Astrocyte of the cerebellum (primary cell): ENCODE results near the gene BBS5.
"Not testable (repeated sequence)": the region's sequence is repeated elsewhere in the genome, so short reads cannot be mapped to it uniquely, and the experiment has no call there.

Experiments
- DNase-seq: peaks from one replicate; pipeline ENCODE4 v3.0.0-alpha.2; 2011; ENCODE audit warnings: low read depth
- H3K4me3 ChIP-seq: 2 replicates; pipeline ENCODE4 v1.5.1; 2011; ENCODE audit warnings: mild to moderate bottlenecking, low read depth, low read length, moderate library complexity
- in situ Hi-C: cut with HindIII; loops from 2 replicates; pipeline ENCODE4 v1.10.0; 2017; ENCODE audit warnings: low sequenced_read_pairs
- TF ChIP-seq, protein P1 (sequence below): IDR thresholded peaks from 2 replicates; pipeline ENCODE4 v1.5.1; 2012; ENCODE audit warnings: low read length, low read depth, moderate library complexity, mild to moderate bottlenecking; ENCODE audit errors: missing control alignments

BBS5 gene

DNA sequence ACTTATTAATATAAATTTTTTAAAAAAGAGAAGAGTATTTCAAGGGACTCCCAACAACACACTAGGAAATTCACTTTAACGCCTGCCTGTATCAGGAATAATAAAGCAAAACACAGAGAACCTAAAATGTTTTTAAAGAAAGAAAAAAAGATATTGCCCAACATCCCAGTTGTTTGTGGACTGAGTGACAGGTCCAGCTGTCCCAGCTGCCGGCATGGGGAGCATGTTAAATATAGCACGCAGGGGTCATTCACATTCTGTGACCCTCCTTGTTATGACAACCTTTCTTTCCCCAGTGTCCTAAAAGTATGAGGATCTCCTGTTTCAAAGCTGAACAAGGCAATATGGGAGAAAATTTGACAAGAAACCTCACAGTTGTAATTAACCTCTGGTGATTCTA lies 34.6 kb downstream of the BBS5 start:
- TF ChIP-seq, protein P1, sequence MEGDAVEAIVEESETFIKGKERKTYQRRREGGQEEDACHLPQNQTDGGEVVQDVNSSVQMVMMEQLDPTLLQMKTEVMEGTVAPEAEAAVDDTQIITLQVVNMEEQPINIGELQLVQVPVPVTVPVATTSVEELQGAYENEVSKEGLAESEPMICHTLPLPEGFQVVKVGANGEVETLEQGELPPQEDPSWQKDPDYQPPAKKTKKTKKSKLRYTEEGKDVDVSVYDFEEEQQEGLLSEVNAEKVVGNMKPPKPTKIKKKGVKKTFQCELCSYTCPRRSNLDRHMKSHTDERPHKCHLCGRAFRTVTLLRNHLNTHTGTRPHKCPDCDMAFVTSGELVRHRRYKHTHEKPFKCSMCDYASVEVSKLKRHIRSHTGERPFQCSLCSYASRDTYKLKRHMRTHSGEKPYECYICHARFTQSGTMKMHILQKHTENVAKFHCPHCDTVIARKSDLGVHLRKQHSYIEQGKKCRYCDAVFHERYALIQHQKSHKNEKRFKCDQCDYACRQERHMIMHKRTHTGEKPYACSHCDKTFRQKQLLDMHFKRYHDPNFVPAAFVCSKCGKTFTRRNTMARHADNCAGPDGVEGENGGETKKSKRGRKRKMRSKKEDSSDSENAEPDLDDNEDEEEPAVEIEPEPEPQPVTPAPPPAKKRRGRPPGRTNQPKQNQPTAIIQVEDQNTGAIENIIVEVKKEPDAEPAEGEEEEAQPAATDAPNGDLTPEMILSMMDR: no peak
- H3K4me3 ChIP-seq: no peak overlapping the region
- DNase-seq: no peak
- in situ Hi-C loops: no loop called here

DNA sequence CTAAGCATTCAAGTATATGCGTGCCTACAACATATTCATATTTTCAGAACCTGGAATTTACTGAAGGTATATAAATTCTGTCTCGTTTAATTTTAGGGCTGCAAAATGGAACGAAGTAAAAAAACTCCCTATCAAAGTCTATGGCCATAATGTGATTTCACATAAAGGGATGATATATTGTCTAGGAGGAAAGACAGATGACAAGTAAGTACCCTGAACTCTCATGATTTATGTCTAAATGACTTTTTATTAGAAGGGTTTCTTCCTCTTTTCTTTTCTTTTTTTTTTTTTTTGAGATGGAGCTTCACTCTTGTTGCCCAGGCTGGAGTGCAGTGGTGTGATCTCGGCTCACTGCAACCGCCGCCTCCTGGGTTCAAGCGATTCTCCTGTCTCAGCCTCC lies 35.5 kb downstream of the BBS5 start:
- in situ Hi-C loops, DNase-seq, H3K4me3 ChIP-seq: not testable (repeated sequence)

DNA sequence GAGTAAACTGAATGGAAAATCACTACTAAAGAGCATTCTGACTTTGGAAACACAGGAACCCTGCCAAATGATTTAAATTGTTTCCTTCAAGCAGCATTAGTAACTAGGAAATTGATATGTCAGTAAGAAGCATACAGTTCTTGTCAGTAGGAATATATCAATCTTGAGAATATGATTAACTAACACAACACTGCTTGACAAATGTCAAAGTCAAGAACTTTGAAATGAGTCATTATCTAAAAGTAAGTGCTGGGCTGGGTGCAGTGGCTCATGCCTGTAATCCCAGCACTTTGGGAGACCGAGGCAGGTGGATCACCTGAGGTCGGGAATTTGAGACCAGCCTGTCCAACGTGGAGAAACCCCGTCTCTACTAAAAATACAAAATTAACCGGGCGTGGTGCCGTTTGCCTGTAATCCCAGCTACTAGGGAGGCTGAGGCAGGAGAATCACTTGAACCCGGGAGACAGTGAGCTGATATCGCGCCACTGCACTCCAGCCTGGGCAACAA lies 37.2 kb downstream of the BBS5 start:
- DNase-seq, H3K4me3 ChIP-seq, in situ Hi-C loops: not testable (repeated sequence)

DNA sequence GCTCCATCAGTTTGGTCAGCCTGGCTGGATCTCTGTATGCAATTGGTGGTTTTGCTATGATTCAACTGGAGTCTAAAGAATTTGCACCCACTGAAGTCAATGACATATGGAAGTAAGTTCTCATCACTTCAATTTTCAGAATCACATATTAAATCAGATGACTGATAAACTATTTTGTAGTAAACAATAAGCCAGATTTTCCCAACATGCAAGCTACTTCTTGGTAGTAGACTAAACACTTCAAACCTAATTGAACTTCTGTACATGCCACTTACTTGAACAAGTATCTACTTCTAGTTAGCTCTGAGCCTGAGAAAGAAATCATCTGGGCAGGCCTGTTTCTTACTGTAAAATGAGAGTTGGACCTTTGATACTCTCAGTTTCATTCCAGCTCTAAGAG lies 41.6 kb downstream of the BBS5 start:
- in situ Hi-C loops: no loop called here
- TF ChIP-seq, protein P1: no peak
- DNase-seq: no peak
- no peak overlapping the region for H3K4me3 ChIP-seq

DNA sequence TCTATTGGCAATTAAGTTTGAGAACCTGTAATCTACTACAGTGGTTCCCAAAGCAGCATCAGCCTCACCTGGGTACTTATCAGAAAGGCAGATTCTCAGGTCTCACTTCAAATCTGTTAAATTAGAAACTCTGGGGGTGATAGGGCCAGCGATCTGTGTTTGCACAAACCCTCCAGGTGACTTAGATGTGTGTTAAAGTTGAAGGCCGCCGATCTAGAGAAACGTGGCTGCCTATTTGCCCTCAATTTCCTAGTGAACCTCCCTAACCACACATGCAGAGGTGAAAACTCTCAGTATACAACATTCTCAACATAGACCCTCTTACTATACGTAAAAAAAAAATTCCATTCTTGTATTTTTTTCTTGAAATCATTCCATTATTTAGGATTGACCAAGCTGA lies 44.4 kb downstream of the BBS5 start:
- TF ChIP-seq, protein P1: no peak
- in situ Hi-C loops: no loop called here

DNA sequence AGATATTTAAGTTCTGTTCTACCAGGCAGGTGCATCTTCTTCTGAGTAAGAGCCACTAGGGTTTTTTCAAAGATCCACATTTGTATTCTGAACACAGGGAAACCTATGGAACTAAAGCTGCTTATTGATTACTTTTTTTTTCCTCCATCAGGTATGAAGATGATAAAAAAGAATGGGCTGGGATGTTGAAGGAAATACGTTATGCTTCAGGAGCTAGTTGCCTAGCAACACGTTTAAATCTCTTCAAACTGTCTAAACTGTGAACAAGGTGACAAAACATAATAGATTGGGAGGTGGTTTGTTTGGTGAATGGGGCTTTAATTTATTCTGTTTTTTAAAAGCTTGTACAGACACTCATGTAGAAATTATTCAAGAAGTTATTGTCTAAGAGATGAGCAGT lies 46.1 kb downstream of the BBS5 start:
- in situ Hi-C loops: no loop called here
- TF ChIP-seq, protein P1: no peak
- no peak overlapping the region for H3K4me3 ChIP-seq
- no peak for DNase-seq

More for the DNA sequence above, 44.4 kb downstream of the BBS5 start:
- DNase-seq: no peak
- no peak overlapping the region for H3K4me3 ChIP-seq

DNA sequence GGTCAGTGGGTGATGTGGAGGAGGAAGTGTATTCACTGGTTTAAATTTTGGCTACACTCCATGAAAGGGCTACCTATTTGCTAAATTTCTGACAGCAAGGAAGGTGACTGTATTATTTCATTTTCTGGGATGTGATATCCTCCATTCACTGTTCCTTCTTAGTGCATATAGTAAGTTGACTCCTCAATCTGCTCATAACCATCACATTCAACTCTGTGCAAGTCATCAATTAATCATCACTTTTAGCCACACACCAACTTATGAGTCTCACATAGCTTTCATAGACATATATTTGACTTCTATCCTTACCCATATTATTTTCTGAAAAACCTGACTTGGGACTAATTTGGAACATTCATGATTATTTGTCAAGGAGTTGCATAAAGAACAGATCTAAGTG lies 47.2 kb downstream of the BBS5 start:
- in situ Hi-C loops: no loop called here
- DNase-seq: no peak

DNA sequence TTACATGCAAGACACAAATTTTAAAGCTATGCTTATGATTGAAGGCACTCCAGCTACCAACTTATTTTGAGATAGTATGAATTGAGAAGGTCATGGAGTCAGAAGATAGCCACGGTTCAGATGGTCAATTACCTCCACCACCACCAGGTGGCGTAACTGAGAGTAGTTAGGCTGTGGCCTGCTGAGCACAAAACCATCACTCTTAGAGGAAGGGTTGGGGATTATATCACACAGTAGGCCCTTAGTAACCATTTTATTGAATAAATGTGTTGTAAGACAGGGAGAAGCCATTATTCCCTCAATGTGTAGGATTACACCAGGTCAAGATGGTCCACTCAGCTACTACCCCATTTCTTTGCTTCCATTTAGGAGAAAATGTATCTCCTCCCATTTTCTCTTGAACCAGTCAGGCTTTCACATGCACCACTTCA lies 49.0 kb downstream of the BBS5 start:
- DNase-seq: peak; percentile 26
- no peak overlapping the region for H3K4me3 ChIP-seq
- in situ Hi-C loops: no loop called here
- TF ChIP-seq, protein P1: peak; percentile 83

More for the DNA sequence above, 47.2 kb downstream of the BBS5 start:
- TF ChIP-seq, protein P1: no peak
- no peak overlapping the region for H3K4me3 ChIP-seq

DNA sequence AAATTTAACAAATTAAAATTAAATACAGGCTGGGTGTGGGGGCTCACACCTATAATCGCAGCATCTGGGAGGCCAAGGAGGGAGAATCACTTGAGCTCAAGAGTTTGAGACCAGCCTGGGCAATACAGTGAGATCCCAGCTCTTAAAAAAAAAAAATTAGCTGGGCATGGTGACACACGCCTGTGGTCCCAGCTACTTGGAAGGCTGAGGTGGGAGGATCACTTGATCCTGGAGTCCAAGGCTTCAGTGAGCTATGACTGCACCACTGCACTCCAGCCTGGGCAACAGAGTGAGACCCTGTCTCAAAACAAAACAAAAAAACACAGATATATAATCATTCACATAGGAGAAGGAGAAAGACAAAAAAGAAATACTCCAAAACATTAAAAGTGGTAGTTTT lies 60.2 kb downstream of the BBS5 start:
- in situ Hi-C loops, H3K4me3 ChIP-seq, DNase-seq: not testable (repeated sequence)
